ENCODE results near the gene LRRC4C. TPM values are rescaled to one million over a fixed set of nuclear protein-coding genes. Genes with fewer than 3 reads are reported as not detected.

The LRRC4C gene
- total RNA-seq, 1 donor from 2014 or later, result 2.1 TPM

- no peak overlapping the region for H3K9ac ChIP-seq (ENCODE audit: low read depth in 1 of 3, low read length in 3 of 3)
- peak overlapping the region; percentile 54 for H3K27ac ChIP-seq (ENCODE audit: low read depth, low read length)
- no peaks in the 10 kb centered on the region for H3K36me3 ChIP-seq (ENCODE audit: control insufficient read depth in 3 of 3, insufficient read depth in 3 of 3, low read length in 3 of 3)
- H3K9me3 ChIP-seq (ENCODE audit: control insufficient read depth in 3 of 3, low read length in 3 of 3), result no peaks in the 10 kb centered on the region
- no peaks in the 10 kb centered on the region for H3K4me1 ChIP-seq (ENCODE audit: control insufficient read depth in 3 of 3, insufficient read depth in 3 of 3, low read length in 3 of 3)
- H3K4me3 ChIP-seq (ENCODE audit: low read length in 3 of 3), result peak overlapping the region in 1 of 3 donors; percentile 78
- H3K27me3 ChIP-seq (ENCODE audit: control insufficient read depth in 3 of 3, insufficient read depth in 3 of 3, low read length in 3 of 3), result peaks cover 0 to 7% (median 6%) of the 10 kb centered on the region in 3 donors
Observed at GRCh38 chr11:40292721-40293508, 1166.5 kb downstream of the LRRC4C start.

- Histone ChIP-seq H3K27ac (ENCODE audit: low read depth, low read length) (no peak overlapping the region), H3K9ac (ENCODE audit: low read depth in 1 of 3, low read length in 3 of 3) (peak overlapping the region in 1 of 3 donors; percentile 4), H3K27me3 (ENCODE audit: control insufficient read depth in 3 of 3, insufficient read depth in 3 of 3, low read length in 3 of 3) (peaks cover 0 to 7% (median 6%) of the 10 kb centered on the region in 3 donors), H3K9me3 (ENCODE audit: control insufficient read depth in 3 of 3, low read length in 3 of 3) (no peaks in the 10 kb centered on the region), H3K4me3 (ENCODE audit: low read length in 3 of 3) (peak overlapping the region in 1 of 3 donors; percentile 7), H3K36me3 (ENCODE audit: control insufficient read depth in 3 of 3, insufficient read depth in 3 of 3, low read length in 3 of 3) (no peaks in the 10 kb centered on the region), H3K4me1 (ENCODE audit: control insufficient read depth in 3 of 3, insufficient read depth in 3 of 3, low read length in 3 of 3) (no peaks in the 10 kb centered on the region)
Observed at GRCh38 chr11:40291741-40292140, 1167.7 kb downstream of the LRRC4C start.

- Histone ChIP-seq H3K36me3 (ENCODE audit: control insufficient read depth in 3 of 3, insufficient read depth in 3 of 3, low read length in 3 of 3) (no peaks in the 10 kb centered on the region), H3K27ac (ENCODE audit: low read depth, low read length) (no peak overlapping the region), H3K4me3 (ENCODE audit: low read length in 3 of 3) (peak overlapping the region in 2 of 3 donors; percentile 7 to 35), H3K9ac (ENCODE audit: low read depth in 1 of 3, low read length in 3 of 3) (peak overlapping the region in 1 of 3 donors; percentile 4), H3K4me1 (ENCODE audit: control insufficient read depth in 3 of 3, insufficient read depth in 3 of 3, low read length in 3 of 3) (no peaks in the 10 kb centered on the region), H3K9me3 (ENCODE audit: control insufficient read depth in 3 of 3, low read length in 3 of 3) (no peaks in the 10 kb centered on the region), H3K27me3 (ENCODE audit: control insufficient read depth in 3 of 3, insufficient read depth in 3 of 3, low read length in 3 of 3) (peaks cover 0 to 7% (median 6%) of the 10 kb centered on the region in 3 donors)
Observed at GRCh38 chr11:40291329-40291728, 1168.1 kb downstream of the LRRC4C start.

GRCh38 chr11:40290171-40290631, 1169.3 kb downstream of the LRRC4C start:
- Histone ChIP-seq H3K4me1 (ENCODE audit: control insufficient read depth in 3 of 3, insufficient read depth in 3 of 3, low read length in 3 of 3) (no peaks in the 10 kb centered on the region), H3K9me3 (ENCODE audit: control insufficient read depth in 3 of 3, low read length in 3 of 3) (no peaks in the 10 kb centered on the region), H3K27ac (ENCODE audit: low read depth, low read length) (peak overlapping the region; percentile 23), H3K9ac (ENCODE audit: low read depth in 1 of 3, low read length in 3 of 3) (no peak overlapping the region), H3K36me3 (ENCODE audit: control insufficient read depth in 3 of 3, insufficient read depth in 3 of 3, low read length in 3 of 3) (no peaks in the 10 kb centered on the region), H3K27me3 (ENCODE audit: control insufficient read depth in 3 of 3, insufficient read depth in 3 of 3, low read length in 3 of 3) (peaks cover 0 to 7% (median 6%) of the 10 kb centered on the region in 3 donors), H3K4me3 (ENCODE audit: low read length in 3 of 3) (peak overlapping the region in 1 of 3 donors; percentile 1)

- H3K27ac ChIP-seq (ENCODE audit: low read depth, low read length), result no peak overlapping the region
- H3K36me3 ChIP-seq (ENCODE audit: control insufficient read depth in 3 of 3, insufficient read depth in 3 of 3, low read length in 3 of 3), result no peaks in the 10 kb centered on the region
- peaks cover 0 to 7% (median 6%) of the 10 kb centered on the region in 3 donors for H3K27me3 ChIP-seq (ENCODE audit: control insufficient read depth in 3 of 3, insufficient read depth in 3 of 3, low read length in 3 of 3)
- no peak overlapping the region for H3K4me3 ChIP-seq (ENCODE audit: low read length in 3 of 3)
- H3K9me3 ChIP-seq (ENCODE audit: control insufficient read depth in 3 of 3, low read length in 3 of 3), result no peaks in the 10 kb centered on the region
- no peak overlapping the region for H3K9ac ChIP-seq (ENCODE audit: low read depth in 1 of 3, low read length in 3 of 3)
- H3K4me1 ChIP-seq (ENCODE audit: control insufficient read depth in 3 of 3, insufficient read depth in 3 of 3, low read length in 3 of 3), result no peaks in the 10 kb centered on the region
Observed at GRCh38 chr11:40289370-40289769, 1170.1 kb downstream of the LRRC4C start.

- H3K27ac ChIP-seq (ENCODE audit: low read depth, low read length), result no peak overlapping the region
- no peak overlapping the region for H3K4me3 ChIP-seq (ENCODE audit: low read length in 3 of 3)
- H3K4me1 ChIP-seq (ENCODE audit: control insufficient read depth in 3 of 3, insufficient read depth in 3 of 3, low read length in 3 of 3), result no peaks in the 10 kb centered on the region
- peaks cover 0 to 4% (median 0%) of the 10 kb centered on the region in 3 donors for H3K27me3 ChIP-seq (ENCODE audit: control insufficient read depth in 3 of 3, insufficient read depth in 3 of 3, low read length in 3 of 3)
- H3K9ac ChIP-seq (ENCODE audit: low read depth in 1 of 3, low read length in 3 of 3), result no peak overlapping the region
- no peaks in the 10 kb centered on the region for H3K9me3 ChIP-seq (ENCODE audit: control insufficient read depth in 3 of 3, low read length in 3 of 3)
- H3K36me3 ChIP-seq (ENCODE audit: control insufficient read depth in 3 of 3, insufficient read depth in 3 of 3, low read length in 3 of 3), result no peaks in the 10 kb centered on the region
Observed at GRCh38 chr11:40287916-40288803, 1171.3 kb downstream of the LRRC4C start.

- no peak overlapping the region for H3K9ac ChIP-seq (ENCODE audit: low read depth in 1 of 3, low read length in 3 of 3)
- no peaks in the 10 kb centered on the region for H3K27me3 ChIP-seq (ENCODE audit: control insufficient read depth in 3 of 3, insufficient read depth in 3 of 3, low read length in 3 of 3)
- no peak overlapping the region for H3K27ac ChIP-seq (ENCODE audit: low read depth, low read length)
- H3K4me1 ChIP-seq (ENCODE audit: control insufficient read depth in 3 of 3, insufficient read depth in 3 of 3, low read length in 3 of 3), result no peaks in the 10 kb centered on the region
- no peak overlapping the region for H3K4me3 ChIP-seq (ENCODE audit: low read length in 3 of 3)
- H3K9me3 ChIP-seq (ENCODE audit: control insufficient read depth in 3 of 3, low read length in 3 of 3), result no peaks in the 10 kb centered on the region
- no peaks in the 10 kb centered on the region for H3K36me3 ChIP-seq (ENCODE audit: control insufficient read depth in 3 of 3, insufficient read depth in 3 of 3, low read length in 3 of 3)
Observed at GRCh38 chr11:40286137-40286536, 1173.3 kb downstream of the LRRC4C start.

GRCh38 chr11:40285558-40285957, 1173.9 kb downstream of the LRRC4C start:
- Histone ChIP-seq H3K27me3 (ENCODE audit: control insufficient read depth in 3 of 3, insufficient read depth in 3 of 3, low read length in 3 of 3) (no peaks in the 10 kb centered on the region), H3K4me3 (ENCODE audit: low read length in 3 of 3) (no peak overlapping the region), H3K9ac (ENCODE audit: low read depth in 1 of 3, low read length in 3 of 3) (no peak overlapping the region), H3K36me3 (ENCODE audit: control insufficient read depth in 3 of 3, insufficient read depth in 3 of 3, low read length in 3 of 3) (no peaks in the 10 kb centered on the region), H3K9me3 (ENCODE audit: control insufficient read depth in 3 of 3, low read length in 3 of 3) (no peaks in the 10 kb centered on the region), H3K27ac (ENCODE audit: low read depth, low read length) (no peak overlapping the region), H3K4me1 (ENCODE audit: control insufficient read depth in 3 of 3, insufficient read depth in 3 of 3, low read length in 3 of 3) (no peaks in the 10 kb centered on the region)

- no peak overlapping the region for H3K9ac ChIP-seq (ENCODE audit: low read depth in 1 of 3, low read length in 3 of 3)
- H3K4me3 ChIP-seq (ENCODE audit: low read length in 3 of 3), result no peak overlapping the region
- no peak overlapping the region for H3K27ac ChIP-seq (ENCODE audit: low read depth, low read length)
- H3K9me3 ChIP-seq (ENCODE audit: control insufficient read depth in 3 of 3, low read length in 3 of 3), result no peaks in the 10 kb centered on the region
- H3K4me1 ChIP-seq (ENCODE audit: control insufficient read depth in 3 of 3, insufficient read depth in 3 of 3, low read length in 3 of 3), result no peaks in the 10 kb centered on the region
- no peaks in the 10 kb centered on the region for H3K27me3 ChIP-seq (ENCODE audit: control insufficient read depth in 3 of 3, insufficient read depth in 3 of 3, low read length in 3 of 3)
- H3K36me3 ChIP-seq (ENCODE audit: control insufficient read depth in 3 of 3, insufficient read depth in 3 of 3, low read length in 3 of 3), result no peaks in the 10 kb centered on the region
Observed at GRCh38 chr11:40281052-40281580, 1178.3 kb downstream of the LRRC4C start.
